GM18519 (cell line): ENCODE results near the gene COL13A1.

Experiments used
- ATAC-seq: cut with Tn5 transposase; IDR thresholded peaks from one replicate; pipeline ENCODE4 v1.9.1; 2021; ENCODE audit warnings: mild to moderate bottlenecking, moderate library complexity; ENCODE audit not compliant: unreplicated experiment, low FRiP score

COL13A1 gene

GRCh38 chr10:69901022-69901421 lies 99.3 kb downstream of the COL13A1 start:
- ATAC-seq: no peak

- no peak for ATAC-seq
Measured at GRCh38 chr10:69901628-69902505, 100.2 kb downstream of the COL13A1 start.

GRCh38 chr10:69902835-69903535 lies 101.3 kb downstream of the COL13A1 start:
- ATAC-seq: no peak

- ATAC-seq: no peak
Measured at GRCh38 chr10:69904533-69904932, 102.8 kb downstream of the COL13A1 start.

DNA sequence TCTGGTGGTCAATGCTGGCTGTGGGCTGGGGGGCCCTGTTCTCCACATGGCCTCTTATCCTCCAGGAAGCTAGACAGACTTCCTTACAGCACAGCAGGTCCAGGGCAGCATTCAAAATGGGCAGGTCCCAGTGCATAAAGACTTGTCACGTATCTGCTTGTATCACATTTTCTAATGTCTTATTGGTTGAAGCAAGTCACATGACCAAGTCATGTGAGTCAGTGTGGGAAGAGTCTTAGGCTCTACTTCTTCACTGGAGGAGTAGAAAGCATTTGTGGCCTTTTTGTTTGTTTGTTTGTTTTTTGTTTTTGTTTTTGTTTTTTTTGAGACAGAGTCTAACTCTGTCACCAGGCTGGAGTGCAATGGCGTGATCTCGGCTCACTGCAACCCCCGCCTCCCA lies 104.7 kb downstream of the COL13A1 start:
- no peak for ATAC-seq

DNA sequence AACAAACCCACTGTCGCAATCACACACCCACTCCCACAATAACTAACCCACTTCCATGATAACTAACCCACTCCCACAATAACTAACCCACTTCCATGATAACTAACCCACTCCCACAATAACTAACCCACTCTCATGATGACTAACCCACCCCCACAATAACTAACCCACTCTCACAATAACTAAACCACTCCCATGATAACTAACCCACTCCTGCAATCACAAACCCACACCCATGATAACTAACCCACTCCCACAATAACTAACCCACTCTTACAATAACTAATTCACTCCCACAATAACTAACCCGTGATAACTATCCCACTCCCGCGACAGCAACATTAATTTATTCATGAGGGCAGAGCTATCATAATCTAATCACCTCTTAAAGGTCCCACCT lies 105.8 kb downstream of the COL13A1 start:
- no peak for ATAC-seq

DNA sequence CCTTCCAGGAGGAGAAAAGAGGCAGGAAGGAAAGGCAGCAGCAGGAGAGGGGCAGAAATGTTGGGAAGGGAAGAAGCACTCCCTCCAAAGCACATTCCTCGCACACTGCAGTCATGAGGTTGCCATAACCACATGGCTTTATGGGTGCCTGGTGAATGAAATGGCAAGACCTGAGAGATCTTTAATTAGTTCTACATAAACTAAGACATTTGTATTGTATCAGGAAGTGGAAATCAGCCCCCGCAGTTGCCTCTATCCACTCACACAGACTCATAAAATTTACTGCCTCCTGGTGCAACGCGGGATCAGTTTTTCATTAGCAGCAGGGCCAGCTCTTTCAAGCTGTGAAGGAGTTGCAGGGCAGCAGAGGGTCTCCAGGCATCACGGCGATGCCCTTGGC lies 106.4 kb downstream of the COL13A1 start:
- no peak for ATAC-seq

- ATAC-seq: no peak
Measured at GRCh38 chr10:69910561-69910960, 108.9 kb downstream of the COL13A1 start.

DNA sequence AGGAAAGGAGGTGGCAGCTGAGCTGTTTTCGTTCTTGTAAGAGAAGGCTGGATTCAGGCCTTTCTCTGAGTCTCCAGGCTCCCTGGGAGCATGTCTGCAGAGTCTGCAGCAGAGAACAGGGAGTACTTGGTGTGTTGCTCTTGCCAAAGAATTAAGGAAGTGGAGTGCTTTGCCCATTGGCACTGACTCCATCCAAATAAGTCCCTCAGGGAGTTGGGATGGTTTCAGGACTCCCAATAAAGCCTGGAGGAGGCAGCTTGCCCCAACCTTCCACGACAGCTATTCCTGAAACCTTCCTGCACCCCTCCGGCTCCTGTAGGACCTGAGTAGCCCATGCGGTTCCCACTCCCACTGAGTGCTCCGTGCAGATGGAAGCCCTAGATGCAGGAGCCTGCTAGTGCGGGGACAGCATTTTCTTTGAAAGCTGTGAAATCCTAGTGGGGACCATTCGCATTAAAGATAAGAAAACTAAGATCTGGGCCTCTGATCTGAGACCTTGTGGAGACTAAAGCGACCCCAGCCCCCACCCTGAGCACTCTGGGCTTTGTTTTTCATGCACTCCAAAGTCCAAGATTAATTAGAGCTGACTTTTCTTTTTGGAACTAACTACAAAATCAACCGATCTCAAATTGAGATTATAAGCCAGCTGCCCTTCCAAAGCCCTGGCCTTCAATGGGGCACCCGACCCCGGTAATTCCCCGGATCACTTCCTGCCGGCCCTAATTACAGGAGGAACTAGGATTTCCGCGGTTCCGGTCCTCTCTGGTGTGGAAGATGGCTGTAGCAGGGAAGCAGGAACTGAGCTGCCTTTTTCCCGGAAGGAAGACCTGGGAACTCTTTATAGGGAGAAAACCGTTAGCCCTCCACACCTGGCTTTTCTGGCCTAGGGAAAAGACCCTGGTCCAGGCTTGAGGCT lies 110.2 kb downstream of the COL13A1 start:
- no peak for ATAC-seq

DNA sequence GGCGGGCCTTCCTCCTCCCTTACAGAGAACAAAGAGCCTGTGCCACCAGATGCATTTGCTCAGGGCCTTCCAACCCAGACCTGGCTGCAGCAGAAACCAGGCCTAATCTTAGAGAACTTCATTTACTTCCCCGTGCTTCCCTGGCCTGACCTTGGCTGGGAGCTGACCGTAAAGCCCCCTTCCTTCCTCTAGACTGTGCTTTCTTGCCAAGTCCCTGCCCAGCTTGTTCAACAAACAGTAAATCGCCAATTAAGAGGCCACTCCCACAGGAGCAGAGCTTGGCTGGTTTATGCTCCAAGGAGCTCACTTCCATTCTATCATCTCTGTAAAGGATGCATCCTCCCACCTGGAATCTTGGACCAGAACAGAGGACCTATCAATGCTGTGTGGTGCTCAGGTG lies 110.9 kb downstream of the COL13A1 start:
- ATAC-seq: no peak

DNA sequence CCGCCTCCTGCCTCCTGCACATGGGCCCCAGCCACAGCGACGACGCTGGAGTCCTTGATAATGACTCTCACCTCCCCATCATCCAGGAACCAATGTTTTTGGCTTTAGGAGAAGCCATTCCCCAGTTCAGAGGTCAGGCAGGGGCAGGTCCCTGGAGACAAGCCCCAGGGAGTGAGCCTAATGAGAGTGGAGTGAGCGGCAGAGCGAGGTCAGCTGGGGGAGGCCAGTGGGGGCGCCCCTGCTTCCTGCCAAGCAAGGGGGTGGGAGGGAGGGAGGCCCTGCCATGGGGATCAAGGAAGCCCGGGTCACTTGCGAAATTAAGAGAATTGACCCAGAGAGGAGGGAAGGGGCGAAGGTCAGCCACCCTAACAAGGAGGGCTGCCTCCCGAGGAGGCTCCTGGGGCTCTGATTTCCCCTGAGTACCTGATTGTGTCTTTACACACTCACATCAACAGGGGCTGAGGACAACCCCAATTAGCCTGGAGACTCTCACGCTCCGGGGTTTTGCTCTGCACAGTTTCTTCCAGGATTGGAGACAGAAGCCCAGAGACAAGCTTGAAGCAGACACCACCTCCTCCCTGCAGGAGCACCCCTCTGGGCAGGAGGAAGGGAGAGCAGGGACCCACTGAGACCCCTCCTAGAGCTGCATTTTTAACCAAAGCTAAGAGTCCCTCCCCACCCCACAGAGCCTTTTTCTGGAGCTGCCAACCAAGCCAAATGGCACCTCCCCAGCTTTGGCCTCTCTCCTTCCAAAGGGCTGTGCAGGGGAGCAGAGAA lies 112.1 kb downstream of the COL13A1 start:
- ATAC-seq: no peak

DNA sequence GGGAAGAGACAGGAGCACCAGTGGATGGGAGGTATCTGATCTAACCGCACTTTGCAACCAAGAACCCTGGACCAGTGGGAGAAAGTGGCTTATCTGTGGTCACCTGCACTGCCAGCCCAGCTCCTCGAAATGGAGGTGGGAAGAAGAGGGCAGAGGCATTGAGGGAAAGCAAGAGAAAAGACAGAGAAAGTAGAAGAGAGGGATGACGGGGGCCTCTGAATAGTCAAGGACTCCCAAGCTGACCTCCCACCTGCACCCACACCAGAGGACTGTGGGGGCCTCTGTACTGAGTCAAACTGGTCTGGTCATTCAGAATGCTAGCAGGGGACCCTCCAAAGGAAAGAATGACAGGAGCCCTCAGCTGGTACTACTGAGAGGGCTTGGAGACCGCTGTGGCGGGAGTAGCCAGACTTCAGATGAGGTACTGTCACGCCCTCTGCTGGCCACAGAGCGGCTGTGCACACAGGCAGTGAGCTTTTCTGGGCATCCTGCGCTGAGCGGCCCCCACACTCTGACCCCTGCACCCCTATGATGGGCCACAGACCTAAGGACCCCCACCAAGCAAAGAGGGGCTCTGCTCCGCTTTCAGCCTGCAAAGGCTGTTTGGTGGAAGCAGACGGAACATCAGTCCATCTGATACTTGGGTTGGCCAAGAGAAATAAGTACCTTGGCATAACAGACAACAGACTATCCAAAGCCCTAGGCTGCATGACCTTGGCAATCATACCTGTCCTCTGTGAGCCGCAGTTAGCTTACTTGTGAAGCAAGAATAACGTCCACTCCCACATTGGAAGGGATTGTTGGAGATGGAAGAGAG lies 112.9 kb downstream of the COL13A1 start:
- no peak for ATAC-seq

GRCh38 chr10:69915215-69915560 lies 113.5 kb downstream of the COL13A1 start:
- ATAC-seq: no peak

DNA sequence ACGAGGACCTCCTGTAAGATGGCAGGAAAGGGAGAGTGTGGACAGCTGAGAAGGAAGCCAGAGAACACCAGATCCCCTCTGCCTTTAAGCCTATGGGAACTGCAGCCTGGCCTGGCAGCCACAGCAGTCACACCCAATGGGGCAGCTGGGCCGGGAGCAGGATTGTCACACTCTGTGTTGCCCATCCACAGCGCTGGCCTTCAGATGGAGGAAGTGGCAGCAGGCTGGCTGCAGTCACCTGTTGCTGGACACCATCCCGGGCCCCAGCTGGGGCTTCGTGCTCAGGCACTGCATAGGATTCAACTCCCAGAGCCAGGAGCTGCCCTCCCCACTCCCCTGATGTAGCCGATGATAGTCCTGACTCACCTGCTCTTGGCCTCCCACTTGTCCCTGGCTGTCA lies 114.4 kb downstream of the COL13A1 start:
- no peak for ATAC-seq

GRCh38 chr10:69918036-69918435 lies 116.3 kb downstream of the COL13A1 start:
- ATAC-seq: no peak

DNA sequence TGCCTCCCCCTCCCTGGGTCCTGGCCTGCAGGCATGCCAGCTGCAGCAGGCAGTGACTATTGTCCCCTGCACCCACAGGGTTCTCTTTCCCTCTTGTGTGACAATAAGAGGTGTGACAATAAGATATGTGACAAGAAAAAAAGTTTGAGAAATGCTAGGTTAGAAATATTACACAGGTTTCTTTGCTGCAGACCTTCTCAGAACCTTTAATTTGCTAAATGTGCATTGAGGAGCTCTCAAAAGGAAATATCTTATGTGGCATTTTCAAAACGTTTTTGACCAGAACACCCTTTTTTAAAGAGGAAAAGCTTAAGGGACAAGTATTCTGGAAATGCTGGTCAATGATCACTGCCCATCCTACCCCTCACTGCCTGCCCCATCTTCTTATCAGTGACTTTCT lies 117.5 kb downstream of the COL13A1 start:
- ATAC-seq: no peak

- no peak for ATAC-seq
Measured at GRCh38 chr10:69925111-69925510, 123.4 kb downstream of the COL13A1 start.

DNA sequence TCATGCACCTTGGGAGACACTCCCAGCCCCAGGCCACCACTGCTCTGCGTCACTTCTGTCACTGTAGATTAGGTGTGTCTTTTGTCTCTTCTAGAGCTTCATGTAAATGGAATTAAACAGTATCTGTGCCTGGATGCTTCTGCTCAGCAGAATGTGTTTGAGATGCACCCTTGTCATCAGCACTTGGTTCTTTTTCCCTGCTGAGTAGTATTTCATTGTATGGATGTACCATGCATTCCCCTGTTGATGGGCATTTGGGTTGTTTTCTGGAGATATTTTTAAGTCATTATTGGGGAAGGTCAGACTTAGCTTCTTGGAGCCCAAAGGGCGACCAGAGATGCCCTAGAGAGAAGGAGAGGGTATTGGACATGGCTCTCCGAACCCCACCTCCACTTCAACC lies 126.6 kb downstream of the COL13A1 start:
- no peak for ATAC-seq

DNA sequence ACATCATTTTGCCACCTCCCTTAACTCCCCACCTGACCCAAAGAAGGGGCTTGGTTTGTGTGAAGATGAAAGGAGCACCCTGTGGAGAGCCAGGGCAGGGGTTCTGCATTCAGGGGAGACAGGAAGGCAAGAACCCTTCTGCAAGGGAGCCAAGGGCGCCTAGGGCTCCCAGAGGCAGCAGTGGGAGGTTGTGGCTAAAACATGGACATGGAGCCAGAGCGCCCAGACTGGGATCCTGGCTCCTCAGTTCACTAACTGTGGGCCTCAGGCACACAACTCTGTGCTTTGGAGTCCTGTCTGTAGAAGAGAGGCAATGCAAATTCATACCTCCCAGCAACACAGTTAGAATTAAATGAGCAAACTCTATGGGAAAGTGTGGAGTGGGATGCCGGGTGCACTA lies 127.9 kb downstream of the COL13A1 start:
- no peak for ATAC-seq
